H9 (cell line): ENCODE measurements around the gene HSPBP1. TPM values are rescaled to one million over a fixed set of nuclear protein-coding genes. Genes with fewer than 3 reads are reported as not detected.

ENCODE experiments used
- DNase-seq: peaks from one replicate; pipeline ENCODE4 v3.0.0-alpha.2; 2017
- H2AFZ ChIP-seq: one replicate; pipeline ENCODE4 v1.6.1; 2013; ENCODE audit warnings: mild to moderate bottlenecking, low read length, control low read depth, moderate library complexity
- H2AK5ac ChIP-seq: 2 replicates; pipeline ENCODE4 v1.6.1; 2013; ENCODE audit warnings: low read length, control low read depth, mixed read lengths; ENCODE audit not compliant: insufficient read length
- H2BK120ac ChIP-seq: one replicate; pipeline ENCODE4 v1.6.1; 2013; ENCODE audit warnings: low read depth, mild to moderate bottlenecking, low read length, control low read depth, inconsistent platforms; ENCODE audit not compliant: poor library complexity, severe bottlenecking
- H2BK12ac ChIP-seq: 2 replicates; pipeline ENCODE4 v1.6.1; 2013; ENCODE audit warnings: low read length, control low read depth, mixed read lengths, low read depth; ENCODE audit not compliant: insufficient read length
- H2BK15ac ChIP-seq: 2 replicates; pipeline ENCODE4 v1.6.1; 2013; ENCODE audit warnings: low read depth, low read length, control low read depth
- H2BK20ac ChIP-seq: one replicate; pipeline ENCODE4 v1.6.1; 2013; ENCODE audit warnings: low read depth, mild to moderate bottlenecking, low read length, control low read depth, inconsistent platforms; ENCODE audit not compliant: poor library complexity, severe bottlenecking
- H2BK5ac ChIP-seq: 2 replicates; pipeline ENCODE4 v1.6.1; 2013; ENCODE audit warnings: low read length, control low read depth, mixed read lengths; ENCODE audit not compliant: insufficient read length
- H3K14ac ChIP-seq: 2 replicates; pipeline ENCODE4 v1.6.1; 2013; ENCODE audit warnings: low read length, control low read depth; ENCODE audit not compliant: insufficient read depth
- H3K18ac ChIP-seq: 2 replicates; pipeline ENCODE4 v1.6.1; 2013; ENCODE audit warnings: low read depth, mild to moderate bottlenecking, mixed read lengths, low read length, control low read depth; ENCODE audit not compliant: insufficient read length
- H3K23ac ChIP-seq: 2 replicates; pipeline ENCODE4 v1.6.1; 2013; ENCODE audit warnings: low read length, control low read depth, mixed read lengths, low read depth; ENCODE audit not compliant: insufficient read length
- H3K23me2 ChIP-seq: 2 replicates; pipeline ENCODE4 v1.6.1; 2013; ENCODE audit warnings: low read depth, mild to moderate bottlenecking, mixed read lengths, low read length, control low read depth; ENCODE audit not compliant: insufficient read length, poor library complexity, severe bottlenecking
- H3K27ac ChIP-seq: 2 replicates; pipeline ENCODE4 v1.5.1; 2013; ENCODE audit warnings: low read length, control low read depth, mixed read lengths, low read depth; ENCODE audit not compliant: insufficient read length
- H3K27me3 ChIP-seq: 2 replicates; pipeline ENCODE4 v1.6.1; 2013; ENCODE audit warnings: low read length, control low read depth, inconsistent platforms; ENCODE audit not compliant: insufficient read depth
- H3K4ac ChIP-seq: 2 replicates; pipeline ENCODE4 v1.6.1; 2013; ENCODE audit warnings: low read depth, mild to moderate bottlenecking, control low read depth, inconsistent platforms, low read length, moderate library complexity
- H3K4me1 ChIP-seq: 2 replicates; pipeline ENCODE4 v1.6.1; 2013; ENCODE audit warnings: low read length, control low read depth, inconsistent platforms; ENCODE audit not compliant: insufficient read depth
- H3K4me2 ChIP-seq: 2 replicates; pipeline ENCODE4 v1.6.1; 2013; ENCODE audit warnings: low read length, control low read depth, mixed read lengths; ENCODE audit not compliant: insufficient read length, insufficient read depth
- H3K56ac ChIP-seq: 2 replicates; pipeline ENCODE4 v1.6.1; 2013; ENCODE audit warnings: low read depth, mild to moderate bottlenecking, mixed read lengths, low read length, control low read depth; ENCODE audit not compliant: insufficient read length
- H3K79me1 ChIP-seq: 2 replicates; pipeline ENCODE4 v1.6.1; 2013; ENCODE audit warnings: low read depth, mild to moderate bottlenecking, moderate library complexity, low read length, control low read depth, inconsistent platforms; ENCODE audit not compliant: insufficient read depth, poor library complexity, severe bottlenecking
- H3K79me2 ChIP-seq: 2 replicates; pipeline ENCODE4 v1.6.1; 2013; ENCODE audit warnings: low read length, control low read depth, inconsistent platforms; ENCODE audit not compliant: insufficient read depth
- H3K9ac ChIP-seq: 2 replicates; pipeline ENCODE4 v1.6.1; 2013; ENCODE audit warnings: low read length, control low read depth, mixed read lengths; ENCODE audit not compliant: insufficient read length; ENCODE audit errors: extremely low read depth
- H3K9me3 ChIP-seq: one replicate; pipeline ENCODE4 v1.6.1; 2013; ENCODE audit warnings: low read depth, low read length, inconsistent platforms; ENCODE audit not compliant: control insufficient read depth
- H3T11ph ChIP-seq: one replicate; pipeline ENCODE4 v1.6.1; 2013; ENCODE audit warnings: mild to moderate bottlenecking, low read length, control low read depth, inconsistent platforms
- H4K20me1 ChIP-seq: one replicate; pipeline ENCODE4 v1.6.1; 2013; ENCODE audit not compliant: control insufficient read depth, insufficient read length, insufficient read depth
- H4K5ac ChIP-seq: 2 replicates; pipeline ENCODE4 v1.6.1; 2013; ENCODE audit warnings: low read depth, mild to moderate bottlenecking, mixed read lengths, low read length, control low read depth; ENCODE audit not compliant: insufficient read length
- H4K8ac ChIP-seq: replicated peaks from 2 replicates; pipeline ENCODE4 v1.6.1; 2013; ENCODE audit warnings: low read length, control low read depth, mixed read lengths, low read depth; ENCODE audit not compliant: insufficient read length
- H4K91ac ChIP-seq: 2 replicates; pipeline ENCODE4 v1.6.1; 2013; ENCODE audit warnings: low read depth, mild to moderate bottlenecking, moderate library complexity, mixed read lengths, low read length, control low read depth; ENCODE audit not compliant: insufficient read length
- H3K27ac Mint-ChIP-seq, 3 experiments: 2 replicates in 2 of 3; 3 replicates in 1 of 3; pipeline ENCODE4 v1.8.0; 2020 to 2021; ENCODE audit warnings: mixed read lengths in 3 of 3, mild to moderate bottlenecking in 1 of 3, moderate library complexity in 1 of 3
- H3K27me3 Mint-ChIP-seq: 2 replicates; pipeline ENCODE4 v1.8.0; 2021; ENCODE audit warnings: low read depth, mild to moderate bottlenecking, moderate library complexity, mixed read lengths
- H3K36me3 Mint-ChIP-seq, 3 experiments: 2 replicates in 2 of 3; 3 replicates in 1 of 3; pipeline ENCODE4 v1.8.0; 2020 to 2021; ENCODE audit warnings: low read depth in 3 of 3, mixed read lengths in 3 of 3; ENCODE audit not compliant: insufficient read depth in 1 of 3
- H3K4me1 Mint-ChIP-seq, 2 experiments: 2 replicates each; pipeline ENCODE4 v1.8.0; 2020; ENCODE audit warnings: mixed read lengths in 2 of 2
- H3K4me3 Mint-ChIP-seq, 2 experiments: 2 replicates in 1 of 2; 3 replicates in 1 of 2; pipeline ENCODE4 v1.8.0; 2020 to 2021; ENCODE audit warnings: mild to moderate bottlenecking in 2 of 2, mixed read lengths in 2 of 2, moderate library complexity in 1 of 2
- H3K9me3 Mint-ChIP-seq, 2 experiments: 2 replicates in 1 of 2; 3 replicates in 1 of 2; pipeline ENCODE4 v1.8.0; 2020; ENCODE audit warnings: mild to moderate bottlenecking in 2 of 2, mixed read lengths in 2 of 2, moderate library complexity in 1 of 2
- WGBS: extraction: QIAGEN DNeasy Blood & Tissue Kit; methylation state at CpG from one replicate; pipeline ENCODE4 v1.1.7; 2013; ENCODE audit warnings: missing lambda C conversion rate, low lambda C conversion rate, mixed read lengths; ENCODE audit not compliant: insufficient read length; ENCODE audit errors: extremely low coverage; 5-methylcytosine and 5-hydroxymethylcytosine counted together
- total RNA-seq: library from RNA; stranded (reverse); gene quantifications from 2 replicates; pipeline ENCODE4 v1.2.1, GENCODE V29; 2021
- TF ChIP-seq, protein P1 (sequence below): fragments of 200-600 bp; sonication (generic); conservative IDR thresholded peaks from 3 replicates; pipeline ENCODE4 v1.8.0; 2021; ENCODE audit warnings: antibody characterized with exemption, mild to moderate bottlenecking

The HSPBP1 gene
- total RNA-seq, 1 experiment from 2014 or later = 47.4 TPM

DNA sequence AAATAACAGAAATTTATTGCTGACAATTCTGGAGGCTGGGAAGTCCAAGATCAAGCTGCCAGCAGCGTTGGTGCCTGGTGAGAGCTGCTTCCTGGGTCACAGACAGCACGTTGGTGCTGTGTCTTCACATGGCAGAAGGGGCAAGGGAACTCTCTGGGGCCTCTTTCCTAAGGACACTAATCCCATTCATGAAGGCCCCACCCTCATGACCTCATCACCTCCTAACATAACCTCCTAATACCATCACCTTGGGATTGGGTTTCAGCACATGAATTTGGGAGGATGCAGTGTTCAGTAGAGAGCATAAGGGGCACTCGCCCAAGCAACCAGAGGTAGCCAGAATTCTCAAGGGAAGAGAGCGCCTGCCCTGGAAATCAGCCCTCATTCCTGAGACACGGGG, 29.5 kb upstream of the HSPBP1 start:
- no peak overlapping the region for H3K4me2 ChIP-seq
- no peak overlapping the region for H3K23ac ChIP-seq
- no peaks in the 10 kb centered on the region for H3K27me3 Mint-ChIP-seq
- no peak overlapping the region for H3K56ac ChIP-seq
- no peak for DNase-seq
- peaks cover 5 to 16% of the 10 kb centered on the region in 2 experiments; a peak in 3 of 4 replicates for H3K4me1 Mint-ChIP-seq
- no peak overlapping the region for H2BK12ac ChIP-seq
- TF ChIP-seq, protein P1, sequence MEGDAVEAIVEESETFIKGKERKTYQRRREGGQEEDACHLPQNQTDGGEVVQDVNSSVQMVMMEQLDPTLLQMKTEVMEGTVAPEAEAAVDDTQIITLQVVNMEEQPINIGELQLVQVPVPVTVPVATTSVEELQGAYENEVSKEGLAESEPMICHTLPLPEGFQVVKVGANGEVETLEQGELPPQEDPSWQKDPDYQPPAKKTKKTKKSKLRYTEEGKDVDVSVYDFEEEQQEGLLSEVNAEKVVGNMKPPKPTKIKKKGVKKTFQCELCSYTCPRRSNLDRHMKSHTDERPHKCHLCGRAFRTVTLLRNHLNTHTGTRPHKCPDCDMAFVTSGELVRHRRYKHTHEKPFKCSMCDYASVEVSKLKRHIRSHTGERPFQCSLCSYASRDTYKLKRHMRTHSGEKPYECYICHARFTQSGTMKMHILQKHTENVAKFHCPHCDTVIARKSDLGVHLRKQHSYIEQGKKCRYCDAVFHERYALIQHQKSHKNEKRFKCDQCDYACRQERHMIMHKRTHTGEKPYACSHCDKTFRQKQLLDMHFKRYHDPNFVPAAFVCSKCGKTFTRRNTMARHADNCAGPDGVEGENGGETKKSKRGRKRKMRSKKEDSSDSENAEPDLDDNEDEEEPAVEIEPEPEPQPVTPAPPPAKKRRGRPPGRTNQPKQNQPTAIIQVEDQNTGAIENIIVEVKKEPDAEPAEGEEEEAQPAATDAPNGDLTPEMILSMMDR = no peak
- H3K27me3 ChIP-seq = no peaks in the 10 kb centered on the region
- H4K5ac ChIP-seq = no peak overlapping the region
- H3K18ac ChIP-seq = no peak overlapping the region
- no peaks in the 10 kb centered on the region for H3K79me1 ChIP-seq
- H2AFZ ChIP-seq = no peak overlapping the region
- H2BK120ac ChIP-seq = no peak overlapping the region
- WGBS = no CpG with 5 or more reads among the region's 5 CpGs
- no peaks in the 10 kb centered on the region for H3K79me2 ChIP-seq
- H3K9me3 ChIP-seq = no peaks in the 10 kb centered on the region
- H3K14ac ChIP-seq = no peak overlapping the region
- no peak overlapping the region for H4K91ac ChIP-seq
- H3K9me3 Mint-ChIP-seq = no peaks in the 10 kb centered on the region
- H2BK5ac ChIP-seq = no peak overlapping the region
- no peaks in the 10 kb centered on the region for H4K20me1 ChIP-seq
- no peak overlapping the region for H2BK20ac ChIP-seq
- no peak overlapping the region for H2BK15ac ChIP-seq
- H3T11ph ChIP-seq = no peak overlapping the region
- no peak overlapping the region for H2AK5ac ChIP-seq
- H3K27ac Mint-ChIP-seq = no peak overlapping the region
- H4K8ac ChIP-seq = no peak overlapping the region
- peaks cover 3% of the 10 kb centered on the region; the same call in 1 of the 2 replicates for H3K4me1 ChIP-seq
- peaks cover 32 to 48% (median 45%) of the 10 kb centered on the region in 3 experiments; a peak in 6 of 7 replicates for H3K36me3 Mint-ChIP-seq
- H3K4ac ChIP-seq = no peak overlapping the region
- no peaks in the 10 kb centered on the region for H3K23me2 ChIP-seq
- no peak overlapping the region for H3K9ac ChIP-seq
- H3K27ac ChIP-seq = no peak overlapping the region
- no peak overlapping the region for H3K4me3 Mint-ChIP-seq
